GM23338 (cell line): ENCODE data around the gene NDN. TPM values are rescaled to one million over a fixed set of nuclear protein-coding genes. Genes with fewer than 3 reads are reported as not detected.

Experiments
- ATAC-seq: fragments of 200-7000 bp; cut with Tn5 transposase; 3 replicates; pipeline ENCODE4 v1.9.1; 2020
- DNase-seq: peaks from one replicate; pipeline ENCODE4 v3.0.0-alpha.2; 2015; ENCODE audit warnings: low spot score
- H2AFZ ChIP-seq: fragments of 200-600 bp; sonication (generic); 2 replicates; pipeline ENCODE4 v1.8.0; 2016; ENCODE audit warnings: antibody characterized with exemption, mild to moderate bottlenecking, moderate library complexity
- H3F3A ChIP-seq: fragments of 200-600 bp; sonication (generic); replicated peaks from 2 replicates; pipeline ENCODE4 v1.8.0; 2017; ENCODE audit warnings: antibody characterized with exemption, mixed run types, low read depth
- H3K27ac ChIP-seq: fragments of 200-600 bp; sonication (generic); 2 replicates; pipeline ENCODE4 v1.6.1; 2016; ENCODE audit warnings: low read depth
- H3K27me3 ChIP-seq: fragments of 200-600 bp; sonication (generic); 2 replicates; pipeline ENCODE4 v1.8.0; 2016; ENCODE audit warnings: mild to moderate bottlenecking, mixed run types, moderate library complexity; ENCODE audit not compliant: insufficient read depth
- H3K36me3 ChIP-seq: fragments of 200-600 bp; sonication (generic); 2 replicates; pipeline ENCODE4 v1.8.0; 2016; ENCODE audit warnings: mild to moderate bottlenecking; ENCODE audit not compliant: insufficient read depth
- H3K4me1 ChIP-seq: fragments of 200-600 bp; sonication (generic); 2 replicates; pipeline ENCODE4 v1.8.0; 2016; ENCODE audit warnings: mild to moderate bottlenecking, moderate library complexity; ENCODE audit not compliant: insufficient read depth
- H3K4me2 ChIP-seq: fragments of 200-600 bp; sonication (generic); 2 replicates; pipeline ENCODE4 v1.7.1; 2017; ENCODE audit warnings: mixed run types
- H3K4me3 ChIP-seq: fragments of 200-600 bp; sonication (generic); 2 replicates; pipeline ENCODE4 v1.6.1; 2016; ENCODE audit warnings: mixed run types
- H3K79me2 ChIP-seq: fragments of 200-600 bp; sonication (generic); replicated peaks from 2 replicates; pipeline ENCODE4 v1.8.0; 2017; ENCODE audit warnings: mild to moderate bottlenecking; ENCODE audit not compliant: insufficient read depth
- H3K9me2 ChIP-seq: fragments of 200-600 bp; sonication (generic); 2 replicates; pipeline ENCODE4 v1.8.0; 2017; ENCODE audit not compliant: insufficient read depth
- H4K20me1 ChIP-seq: fragments of 200-600 bp; sonication (generic); replicated peaks from 2 replicates; pipeline ENCODE4 v1.8.0; 2017; ENCODE audit warnings: mild to moderate bottlenecking; ENCODE audit not compliant: insufficient read depth
- H3K27ac Mint-ChIP-seq: 2 replicates; pipeline ENCODE4 v1.8.0; 2020; ENCODE audit warnings: inconsistent platforms, mild to moderate bottlenecking, moderate library complexity, mixed read lengths
- H3K27me3 Mint-ChIP-seq: 3 replicates; pipeline ENCODE4 v1.8.0; 2022; ENCODE audit warnings: low read depth, mild to moderate bottlenecking, moderate library complexity, mixed read lengths, inconsistent platforms; ENCODE audit not compliant: insufficient read depth, poor library complexity
- H3K36me3 Mint-ChIP-seq: 3 replicates; pipeline ENCODE4 v1.8.0; 2021; ENCODE audit warnings: low read depth, mild to moderate bottlenecking, inconsistent platforms, moderate library complexity, mixed read lengths
- H3K4me1 Mint-ChIP-seq: 3 replicates; pipeline ENCODE4 v1.8.0; 2020; ENCODE audit warnings: mild to moderate bottlenecking, inconsistent platforms, mixed read lengths
- H3K4me3 Mint-ChIP-seq: 3 replicates; pipeline ENCODE4 v1.8.0; 2021; ENCODE audit warnings: moderate library complexity, mild to moderate bottlenecking, inconsistent platforms, mixed read lengths
- H3K9me3 Mint-ChIP-seq: 3 replicates; pipeline ENCODE4 v1.8.0; 2020; ENCODE audit warnings: moderate library complexity, mild to moderate bottlenecking, inconsistent platforms, mixed read lengths
- CREB1 ChIP-seq: fragments of 250-450 bp; sonication (Bioruptor Pico); IDR thresholded peaks from 2 replicates; pipeline ENCODE4 v1.5.0; 2020; ENCODE audit warnings: low read depth, mild to moderate bottlenecking, moderate library complexity
- ETS1 ChIP-seq: IDR thresholded peaks from 2 replicates; pipeline ENCODE4 v1.6.1; 2016; ENCODE audit warnings: antibody characterized with exemption
- EZH2 ChIP-seq: fragments of 200-600 bp; sonication (generic); IDR thresholded peaks from one replicate; pipeline ENCODE4 v1.8.0; 2017; ENCODE audit warnings: antibody characterized with exemption, mild to moderate bottlenecking, low read depth; ENCODE audit not compliant: unreplicated experiment
- EZH2phosphoT487 ChIP-seq: fragments of 200-600 bp; sonication (generic); IDR thresholded peaks from one replicate; pipeline ENCODE4 v1.8.1; 2018; ENCODE audit warnings: antibody characterized with exemption; ENCODE audit not compliant: unreplicated experiment
- JUNB ChIP-seq: IDR thresholded peaks from one replicate; pipeline ENCODE4 v1.6.1; 2016; ENCODE audit warnings: antibody characterized with exemption; ENCODE audit not compliant: unreplicated experiment
- NANOG ChIP-seq: IDR thresholded peaks from 2 replicates; pipeline ENCODE4 v1.6.1; 2016; ENCODE audit warnings: antibody characterized with exemption, borderline replicate concordance
- POLR2AphosphoS5 ChIP-seq: IDR thresholded peaks from 2 replicates; pipeline ENCODE4 v1.6.1; 2016; ENCODE audit warnings: antibody characterized with exemption, low read depth
- STAT1 ChIP-seq: IDR thresholded peaks from one replicate; pipeline ENCODE4 v1.6.1; 2016; ENCODE audit warnings: antibody characterized with exemption; ENCODE audit not compliant: unreplicated experiment
- ZNF114 ChIP-seq: fragments of 250-450 bp; sonication (Bioruptor Pico); IDR thresholded peaks from 2 replicates; pipeline ENCODE4 v1.5.0; 2020; ENCODE audit warnings: mild to moderate bottlenecking, moderate library complexity
- ZNF331 ChIP-seq: fragments of 250-450 bp; sonication (Bioruptor Pico); IDR thresholded peaks from 2 replicates; pipeline ENCODE4 v1.5.0; 2020; ENCODE audit warnings: low read depth, mild to moderate bottlenecking, moderate library complexity
- long read RNA-seq: library from polyadenylated mRNA; unstranded; transcript quantifications from one replicate; pipeline ENCODE4 v2.0.0, GENCODE V29; 2020; ENCODE audit not compliant: unreplicated experiment
- polyA plus RNA-seq: library from polyadenylated mRNA; unstranded; fragments of >200 nt; fragmentation: Nextera tagmentation; extraction: Ambion mirVana; gene quantifications from 2 replicates; pipeline ENCODE4 v1.2.1, GENCODE V29; 2016
- total RNA-seq: library from RNA; depleted of rRNA; stranded (reverse); fragments of >200 nt; shearing (Covaris generic); gene quantifications from 2 replicates; pipeline ENCODE4 v1.2.3, GENCODE V29; 2014; rRNA removed
- TF ChIP-seq, protein P1 (sequence below): IDR thresholded peaks from one replicate; pipeline ENCODE4 v1.6.1; 2018; ENCODE audit warnings: antibody characterized with exemption; ENCODE audit not compliant: unreplicated experiment

NDN gene
- total RNA-seq: 91.6 and 98.1 TPM in 2 replicates
- 43.7 and 48.1 TPM in 2 replicates for polyA plus RNA-seq
- long read RNA-seq, transcript NDN-202 (1 exons, 1,627 nt): major isoform, 44 of 44 reads
- long read RNA-seq, partial matches to known transcripts: 0 of 44 reads
- long read RNA-seq, other reads (novel, unspliced or antisense): 0 of 44 reads

GRCh38 chr15:23687143-23687470 is at the start of gene NDN:
Gene NDN, minus strand, starts transcription at chr15:23687305. Its CDS starts 88 bp downstream, at chr15:23687217.
- Histone ChIP-seq H3K79me2 (peaks cover 3% of the 10 kb centered on the region; the same call in 1 of the 2 replicates), H3K27me3 (no peaks in the 10 kb centered on the region), H3K4me2 (peak within 1 kb of the TSS; percentile 82), H3F3A (no peaks in the 10 kb centered on the region), H3K27ac (no peak within 1 kb of the TSS), H2AFZ (peak within 1 kb of the TSS; percentile 69; the same call in 1 of the 2 replicates), H3K4me1 (0 out of 2 replicates have a peak, but pooled peaks cover 3% of the 10 kb centered on the region), H4K20me1 (0 out of 2 replicates have a peak, but pooled peaks cover 5% of the 10 kb centered on the region), H3K9me2 (no peaks in the 10 kb centered on the region), H3K4me3 (peak within 1 kb of the TSS; percentile 64), H3K36me3 (no peaks in the 10 kb centered on the region)
- no peak within 1 kb of the TSS for H3K27ac Mint-ChIP-seq
- peaks cover 72% of the 10 kb centered on the region for H3K9me3 Mint-ChIP-seq
- H3K4me1 Mint-ChIP-seq: peaks cover 18% of the 10 kb centered on the region
- TF ChIP-seq POLR2AphosphoS5 (peak; percentile 68), NANOG (no peak)
- ATAC-seq (peak; percentile 79), DNase-seq (peak; percentile 73)
- H3K36me3 Mint-ChIP-seq: peaks cover 16% of the 10 kb centered on the region
- H3K4me3 Mint-ChIP-seq: peak within 1 kb of the TSS; percentile 72
- H3K27me3 Mint-ChIP-seq: peaks cover 3% of the 10 kb centered on the region

GRCh38 chr15:23736033-23736673 is 49.0 kb upstream of the NDN start:
- Mint-ChIP-seq H3K4me1 (no peaks in the 10 kb centered on the region), H3K27ac (no peak overlapping the region), H3K27me3 (peaks cover 7% of the 10 kb centered on the region), H3K9me3 (peaks cover 76% of the 10 kb centered on the region), H3K36me3 (0 out of 3 replicates have a peak, but pooled peaks cover 5% of the 10 kb centered on the region), H3K4me3 (no peak overlapping the region)
- Histone ChIP-seq H2AFZ (no peak overlapping the region), H3K4me2 (no peak overlapping the region), H3K4me1 (no peaks in the 10 kb centered on the region), H3K4me3 (no peak overlapping the region), H3K27ac (no peak overlapping the region), H3K9me2 (peaks cover 2% of the 10 kb centered on the region; the same call in 1 of the 2 replicates), H3K79me2 (no peaks in the 10 kb centered on the region), H4K20me1 (no peaks in the 10 kb centered on the region), H3F3A (no peaks in the 10 kb centered on the region), H3K27me3 (no peaks in the 10 kb centered on the region), H3K36me3 (no peaks in the 10 kb centered on the region)
- DNase-seq (no peak), ATAC-seq (no peak)
- TF ChIP-seq STAT1 (no peak), POLR2AphosphoS5 (no peak), ETS1 (no peak), NANOG (no peak), EZH2phosphoT487 (no peak), EZH2 (no peak), JUNB (no peak), ZNF114 (CRISPR knock-in tag) (no peak), CREB1 (CRISPR knock-in tag) (no peak), ZNF331 (CRISPR knock-in tag) (no peak)
- TF ChIP-seq, protein P1, sequence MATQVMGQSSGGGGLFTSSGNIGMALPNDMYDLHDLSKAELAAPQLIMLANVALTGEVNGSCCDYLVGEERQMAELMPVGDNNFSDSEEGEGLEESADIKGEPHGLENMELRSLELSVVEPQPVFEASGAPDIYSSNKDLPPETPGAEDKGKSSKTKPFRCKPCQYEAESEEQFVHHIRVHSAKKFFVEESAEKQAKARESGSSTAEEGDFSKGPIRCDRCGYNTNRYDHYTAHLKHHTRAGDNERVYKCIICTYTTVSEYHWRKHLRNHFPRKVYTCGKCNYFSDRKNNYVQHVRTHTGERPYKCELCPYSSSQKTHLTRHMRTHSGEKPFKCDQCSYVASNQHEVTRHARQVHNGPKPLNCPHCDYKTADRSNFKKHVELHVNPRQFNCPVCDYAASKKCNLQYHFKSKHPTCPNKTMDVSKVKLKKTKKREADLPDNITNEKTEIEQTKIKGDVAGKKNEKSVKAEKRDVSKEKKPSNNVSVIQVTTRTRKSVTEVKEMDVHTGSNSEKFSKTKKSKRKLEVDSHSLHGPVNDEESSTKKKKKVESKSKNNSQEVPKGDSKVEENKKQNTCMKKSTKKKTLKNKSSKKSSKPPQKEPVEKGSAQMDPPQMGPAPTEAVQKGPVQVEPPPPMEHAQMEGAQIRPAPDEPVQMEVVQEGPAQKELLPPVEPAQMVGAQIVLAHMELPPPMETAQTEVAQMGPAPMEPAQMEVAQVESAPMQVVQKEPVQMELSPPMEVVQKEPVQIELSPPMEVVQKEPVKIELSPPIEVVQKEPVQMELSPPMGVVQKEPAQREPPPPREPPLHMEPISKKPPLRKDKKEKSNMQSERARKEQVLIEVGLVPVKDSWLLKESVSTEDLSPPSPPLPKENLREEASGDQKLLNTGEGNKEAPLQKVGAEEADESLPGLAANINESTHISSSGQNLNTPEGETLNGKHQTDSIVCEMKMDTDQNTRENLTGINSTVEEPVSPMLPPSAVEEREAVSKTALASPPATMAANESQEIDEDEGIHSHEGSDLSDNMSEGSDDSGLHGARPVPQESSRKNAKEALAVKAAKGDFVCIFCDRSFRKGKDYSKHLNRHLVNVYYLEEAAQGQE: no peak
